NCI-H526 treated with DMSO at 0.1 percent for 48 hours (cell line): ENCODE results near the gene DEPDC5.

Source experiments
- DNase-seq: peaks from one replicate; lab custom pipeline; 2025; lab: John Stamatoyannopoulos, UW

DEPDC5 gene

DNA sequence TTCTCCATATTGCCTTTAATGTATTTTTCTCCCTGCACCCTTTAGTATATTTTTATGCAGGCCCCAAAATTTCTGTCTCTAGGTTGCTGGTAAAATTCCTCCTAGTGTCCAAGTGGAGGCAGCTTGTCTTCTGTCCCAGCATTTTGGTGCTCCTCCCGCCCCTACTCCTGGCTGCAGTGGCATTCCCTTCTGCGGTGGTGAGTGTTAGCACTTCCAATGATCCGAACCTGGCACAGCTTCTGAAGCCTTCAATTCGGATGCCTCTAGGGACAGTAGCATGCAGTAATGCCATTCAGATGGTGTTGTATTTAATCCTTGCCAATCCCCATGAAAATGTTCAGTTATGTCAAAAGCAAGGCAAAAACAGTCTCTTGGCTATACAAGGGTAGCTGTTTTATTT is 196.4 kb downstream of the DEPDC5 start:
- no peak for DNase-seq

DNA sequence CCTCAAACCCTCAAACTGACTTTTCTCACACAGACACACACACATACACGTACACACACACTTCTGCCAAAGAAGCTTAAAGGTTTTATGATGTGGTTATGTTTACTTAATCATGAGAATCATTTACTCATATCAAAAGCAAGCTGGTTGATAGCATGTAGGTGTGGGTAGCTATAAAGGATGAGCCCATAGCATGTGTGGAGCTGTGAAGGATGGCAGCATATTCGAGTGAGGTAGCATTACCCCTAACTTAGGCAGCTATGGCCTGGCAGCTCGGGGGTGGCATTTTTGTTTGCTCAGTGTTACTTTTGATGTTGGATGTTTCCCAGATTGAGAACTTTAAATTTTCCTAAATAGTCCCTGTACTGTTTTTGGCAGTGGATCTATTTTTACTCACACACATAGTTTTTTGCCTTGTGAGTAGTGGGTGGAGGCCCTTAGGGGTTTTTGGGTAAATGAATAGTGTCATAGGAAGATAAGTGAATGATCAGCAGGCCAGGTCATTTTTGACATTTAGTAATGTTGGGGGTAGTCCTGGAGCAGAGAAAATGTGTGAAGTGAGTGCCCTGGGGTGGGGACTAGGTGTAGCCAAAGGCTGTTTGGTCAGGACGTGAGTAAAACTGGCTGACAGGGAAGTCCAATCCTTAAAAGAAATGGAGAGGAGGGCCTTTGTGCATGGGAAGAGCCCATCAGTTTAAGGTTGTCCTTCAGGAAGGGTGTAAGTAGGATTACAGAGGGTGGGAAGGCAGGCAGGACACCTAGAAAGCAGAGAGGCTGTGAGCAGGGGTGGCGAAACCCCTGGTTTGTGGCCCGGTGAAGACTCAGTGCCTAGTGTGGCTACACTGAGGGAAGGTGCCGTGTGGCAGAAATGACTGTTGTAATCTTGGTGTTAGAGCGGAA is 197.6 kb downstream of the DEPDC5 start:
- no peak for DNase-seq

DNA sequence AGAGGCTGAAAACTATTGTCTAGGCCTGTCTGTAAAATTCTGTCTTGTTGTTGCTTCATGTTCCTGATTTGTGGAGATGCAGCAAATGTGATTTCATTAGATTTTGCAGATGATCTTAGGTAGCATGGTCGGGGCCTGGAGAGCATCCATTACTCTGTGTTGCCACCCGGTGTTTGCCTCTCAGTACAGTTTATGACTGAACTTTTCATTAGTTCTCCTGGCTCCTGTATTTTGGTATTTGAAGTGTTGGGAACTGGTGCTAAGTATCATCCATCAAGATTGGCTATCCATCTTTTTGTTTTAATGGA is 198.2 kb downstream of the DEPDC5 start:
- no peak for DNase-seq

DNA sequence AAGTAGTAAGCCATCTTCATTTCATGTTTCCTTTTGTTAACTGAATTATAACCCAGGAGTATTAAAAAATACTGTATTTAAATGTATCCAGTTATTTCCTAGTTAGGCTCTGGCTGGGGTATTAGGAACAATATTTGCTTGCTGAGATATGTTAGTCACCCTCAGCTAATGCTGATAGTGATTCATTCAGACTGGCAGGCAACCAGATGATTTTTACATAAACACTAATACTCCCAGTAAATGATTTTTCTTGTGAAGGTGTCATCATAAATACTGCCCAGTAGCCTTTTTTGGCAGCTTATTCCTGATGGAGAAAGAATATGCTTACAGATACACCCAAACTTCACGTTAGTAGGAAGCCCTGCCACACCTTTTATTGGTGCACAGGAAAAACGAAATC is 198.7 kb downstream of the DEPDC5 start:
- no peak for DNase-seq

DNA sequence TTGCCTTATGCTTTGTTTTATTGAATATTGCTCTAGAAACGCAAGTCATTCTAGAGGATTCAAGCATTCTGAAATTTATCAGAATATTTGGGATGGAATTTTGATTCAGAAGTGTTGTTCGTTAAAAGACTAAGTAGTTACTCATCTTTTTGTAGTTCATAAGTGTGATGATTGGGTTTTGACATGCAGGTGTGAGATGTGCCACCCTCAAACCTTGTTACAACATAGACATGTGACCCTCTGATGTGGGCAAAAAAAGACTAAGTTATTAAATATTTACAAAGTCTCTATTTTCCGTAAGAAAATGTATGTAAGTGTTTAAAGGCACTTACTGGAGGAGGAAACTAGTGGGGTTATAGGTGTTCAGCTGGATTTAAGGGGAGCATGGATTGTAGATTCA is 199.4 kb downstream of the DEPDC5 start:
- DNase-seq: no peak

DNA sequence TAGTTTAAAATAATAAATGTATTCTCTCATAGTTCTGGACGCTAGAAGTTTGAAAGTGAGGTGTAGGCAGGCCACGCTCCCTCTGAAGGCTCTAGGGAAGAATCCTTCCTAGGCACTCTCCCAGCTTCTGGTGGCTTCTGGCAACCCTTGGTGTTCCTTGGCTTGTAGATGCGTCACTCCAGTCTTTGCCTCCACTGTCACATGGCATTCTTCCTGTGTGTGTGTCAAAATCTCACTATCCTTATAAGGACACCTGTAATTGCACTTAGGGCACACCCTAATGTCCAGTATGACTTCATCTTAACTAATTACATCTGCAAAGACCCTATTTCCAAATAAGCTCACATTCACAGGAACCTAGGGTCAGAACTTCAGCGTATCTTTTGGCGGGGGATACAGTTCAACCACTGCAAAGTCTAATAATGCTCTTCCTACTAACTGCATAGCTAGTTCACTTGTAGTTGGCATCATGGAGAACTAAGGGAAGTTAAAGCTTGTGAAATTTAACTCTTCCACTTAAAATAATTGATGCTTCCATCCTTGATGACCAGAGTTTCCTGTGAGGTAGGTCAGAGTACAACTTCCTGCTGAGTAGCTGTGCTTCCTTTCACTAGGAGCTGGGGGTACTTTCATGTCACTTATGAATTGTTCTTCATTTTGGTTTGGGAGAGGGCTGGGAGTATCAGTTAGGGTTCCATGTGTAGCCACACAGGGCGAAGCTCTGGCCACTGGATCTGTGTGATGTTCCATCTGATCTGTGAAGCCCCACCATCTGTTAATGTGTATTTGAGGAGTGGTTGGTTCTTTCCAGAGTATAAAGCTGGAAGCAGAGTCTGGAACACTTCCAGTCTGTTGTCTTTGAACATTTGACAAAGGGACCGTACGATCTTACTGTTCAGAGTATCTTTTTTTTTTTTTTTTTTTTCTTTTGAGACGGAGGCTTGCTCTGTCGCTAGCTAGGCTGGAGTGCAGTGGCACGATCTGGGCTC is 201.0 kb downstream of the DEPDC5 start:
- DNase-seq: no peak

DNA sequence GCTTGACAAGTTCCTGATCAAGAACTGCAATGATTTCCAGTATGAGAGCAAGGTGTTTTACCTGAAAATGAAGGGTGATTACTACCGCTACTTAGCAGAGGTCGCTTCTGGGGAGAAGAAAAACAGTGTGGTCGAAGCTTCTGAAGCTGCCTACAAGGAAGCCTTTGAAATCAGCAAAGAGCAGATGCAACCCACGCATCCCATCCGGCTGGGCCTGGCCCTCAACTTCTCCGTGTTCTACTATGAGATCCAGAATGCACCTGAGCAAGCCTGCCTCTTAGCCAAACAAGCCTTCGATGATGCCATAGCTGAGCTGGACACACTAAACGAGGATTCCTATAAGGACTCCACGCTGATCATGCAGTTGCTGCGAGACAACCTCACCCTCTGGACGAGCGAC is 202.5 kb downstream of the DEPDC5 start:
- no peak for DNase-seq
